ENCODE measurements around the gene RAP1GDS1.

RAP1GDS1 gene

GRCh38 chr4:98261405-98262291, 464 bp downstream of the RAP1GDS1 start:
- TF ChIP-seq, protein P1, sequence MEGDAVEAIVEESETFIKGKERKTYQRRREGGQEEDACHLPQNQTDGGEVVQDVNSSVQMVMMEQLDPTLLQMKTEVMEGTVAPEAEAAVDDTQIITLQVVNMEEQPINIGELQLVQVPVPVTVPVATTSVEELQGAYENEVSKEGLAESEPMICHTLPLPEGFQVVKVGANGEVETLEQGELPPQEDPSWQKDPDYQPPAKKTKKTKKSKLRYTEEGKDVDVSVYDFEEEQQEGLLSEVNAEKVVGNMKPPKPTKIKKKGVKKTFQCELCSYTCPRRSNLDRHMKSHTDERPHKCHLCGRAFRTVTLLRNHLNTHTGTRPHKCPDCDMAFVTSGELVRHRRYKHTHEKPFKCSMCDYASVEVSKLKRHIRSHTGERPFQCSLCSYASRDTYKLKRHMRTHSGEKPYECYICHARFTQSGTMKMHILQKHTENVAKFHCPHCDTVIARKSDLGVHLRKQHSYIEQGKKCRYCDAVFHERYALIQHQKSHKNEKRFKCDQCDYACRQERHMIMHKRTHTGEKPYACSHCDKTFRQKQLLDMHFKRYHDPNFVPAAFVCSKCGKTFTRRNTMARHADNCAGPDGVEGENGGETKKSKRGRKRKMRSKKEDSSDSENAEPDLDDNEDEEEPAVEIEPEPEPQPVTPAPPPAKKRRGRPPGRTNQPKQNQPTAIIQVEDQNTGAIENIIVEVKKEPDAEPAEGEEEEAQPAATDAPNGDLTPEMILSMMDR (IDR thresholded peaks at IDR 0.05; ENCODE audit: low read length, missing control alignments), result no peak
- H3K4me3 ChIP-seq (replicated peaks; ENCODE audit: low read depth, low read length), result peak overlapping the region; percentile 87
- peak; percentile 76 for DNase-seq (ENCODE audit: low read depth)

- DNase-seq (ENCODE audit: low read depth), result no peak
- peak overlapping the region; percentile 87 for H3K4me3 ChIP-seq (replicated peaks; ENCODE audit: low read depth, low read length)
- TF ChIP-seq, protein P1 (IDR thresholded peaks at IDR 0.05; ENCODE audit: low read length, missing control alignments), result no peak
Measured at GRCh38 chr4:98262431-98262830, 1.2 kb downstream of the RAP1GDS1 start.

DNA sequence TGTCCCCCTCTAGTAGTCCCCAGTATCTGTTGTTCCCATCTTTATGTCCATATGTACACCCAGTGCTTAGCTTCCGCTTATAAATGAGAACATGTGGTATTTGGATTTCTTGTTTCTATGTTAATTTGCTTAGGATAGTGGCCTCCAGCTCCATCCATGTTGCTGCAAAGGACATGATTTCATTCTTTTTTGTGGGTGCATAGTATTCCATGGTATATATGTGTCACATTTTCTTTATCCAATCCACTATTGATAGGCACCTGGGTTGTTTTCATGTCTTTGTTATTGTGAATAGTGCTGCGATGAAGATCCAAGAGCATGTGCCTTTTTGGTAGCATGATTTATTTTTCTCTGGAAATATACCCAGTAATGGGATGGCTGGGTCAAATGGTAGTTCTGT, 6.3 kb downstream of the RAP1GDS1 start:
- no peak for DNase-seq (ENCODE audit: low read depth)
- H3K4me3 ChIP-seq (replicated peaks; ENCODE audit: low read depth, low read length), result no peak overlapping the region
- TF ChIP-seq, protein P1 (IDR thresholded peaks at IDR 0.05; ENCODE audit: low read length, missing control alignments), result no peak

GRCh38 chr4:98275145-98275544, 14.0 kb downstream of the RAP1GDS1 start:
- TF ChIP-seq, protein P1 (IDR thresholded peaks at IDR 0.05; ENCODE audit: low read length, missing control alignments), result no peak
- no peak overlapping the region for H3K4me3 ChIP-seq (replicated peaks; ENCODE audit: low read depth, low read length)
- DNase-seq (ENCODE audit: low read depth), result no peak

- H3K4me3 ChIP-seq (replicated peaks; ENCODE audit: low read depth, low read length), result no peak overlapping the region
- TF ChIP-seq, protein P1 (IDR thresholded peaks at IDR 0.05; ENCODE audit: low read length, missing control alignments), result no peak
- DNase-seq (ENCODE audit: low read depth), result peak; percentile 34
Measured at GRCh38 chr4:98283219-98284189, 22.3 kb downstream of the RAP1GDS1 start.

DNA sequence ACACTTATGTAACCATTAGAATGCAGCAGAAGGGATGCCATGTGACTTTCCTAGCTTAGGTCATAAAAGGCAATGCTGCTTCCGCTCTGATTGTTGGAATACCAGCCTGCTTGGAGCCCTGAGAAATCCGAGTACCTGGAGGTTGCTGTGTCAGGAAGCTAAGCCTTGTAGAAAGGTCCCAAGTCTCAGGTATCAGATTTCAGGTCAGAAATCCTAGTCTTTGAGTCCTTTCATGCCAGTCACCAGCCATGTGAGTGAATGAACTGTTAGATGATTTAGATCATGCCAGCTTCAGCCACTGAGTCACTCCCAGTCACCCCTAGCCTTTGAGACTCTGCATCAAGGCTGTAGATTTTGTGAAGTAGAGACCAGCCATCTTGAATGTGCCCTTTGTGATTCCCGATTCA, 23.5 kb downstream of the RAP1GDS1 start:
- DNase-seq (ENCODE audit: low read depth), result no peak
- TF ChIP-seq, protein P1 (IDR thresholded peaks at IDR 0.05; ENCODE audit: low read length, missing control alignments), result no peak
- H3K4me3 ChIP-seq (replicated peaks; ENCODE audit: low read depth, low read length), result no peak overlapping the region
